CD4-positive, alpha-beta T cell treated with Interleukin-12 subunit alpha and Interleukin-12 subunit beta, for 1 hour (primary cell): Measurements from ENCODE around the gene SPI1.

ENCODE experiments used
- DNase-seq: peaks from one replicate; pipeline ENCODE4 v3.0.0-alpha.2; 2020

The SPI1 gene

DNA sequence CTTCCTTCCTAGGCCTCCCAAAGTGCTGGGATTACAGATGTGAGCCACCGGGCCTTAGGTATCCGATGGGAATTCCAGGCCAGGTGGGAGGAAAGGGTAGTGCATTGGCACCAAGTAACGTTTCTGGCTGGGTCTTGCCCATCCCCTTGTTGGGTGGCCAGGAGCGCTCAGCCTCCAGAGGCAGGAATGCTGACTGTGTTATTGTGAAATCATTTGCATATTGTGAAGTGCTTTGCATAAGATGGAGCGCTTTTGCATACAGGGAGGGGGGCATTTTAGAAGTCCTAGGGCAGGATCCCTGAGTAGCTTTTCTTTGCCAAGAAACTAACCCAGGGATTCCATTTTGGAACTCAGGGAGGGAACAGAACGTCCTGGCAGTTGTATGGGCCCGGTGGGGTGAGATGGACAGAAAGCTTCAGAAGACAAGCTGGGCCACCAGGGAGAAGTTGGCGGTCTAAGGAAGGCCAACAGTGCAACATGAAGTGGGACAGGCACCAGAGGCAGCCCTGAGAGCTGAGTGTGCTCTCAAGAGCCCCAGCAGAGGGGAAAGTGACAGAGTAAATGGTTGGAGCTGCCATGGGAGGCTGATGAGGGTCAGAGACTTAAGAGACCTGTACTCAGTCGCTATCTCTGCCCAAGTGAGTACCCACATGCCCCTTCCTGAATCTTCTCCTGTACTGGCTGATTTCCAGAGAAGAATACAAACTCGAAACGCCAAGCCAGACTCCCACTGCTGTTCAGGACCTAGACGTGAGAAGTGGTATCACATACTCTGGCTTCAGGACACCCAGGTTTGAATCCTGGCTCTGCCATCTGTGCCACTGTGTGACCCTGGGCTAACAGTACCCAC lies 28.8 kb upstream of the SPI1 start:
- no peak for DNase-seq

DNA sequence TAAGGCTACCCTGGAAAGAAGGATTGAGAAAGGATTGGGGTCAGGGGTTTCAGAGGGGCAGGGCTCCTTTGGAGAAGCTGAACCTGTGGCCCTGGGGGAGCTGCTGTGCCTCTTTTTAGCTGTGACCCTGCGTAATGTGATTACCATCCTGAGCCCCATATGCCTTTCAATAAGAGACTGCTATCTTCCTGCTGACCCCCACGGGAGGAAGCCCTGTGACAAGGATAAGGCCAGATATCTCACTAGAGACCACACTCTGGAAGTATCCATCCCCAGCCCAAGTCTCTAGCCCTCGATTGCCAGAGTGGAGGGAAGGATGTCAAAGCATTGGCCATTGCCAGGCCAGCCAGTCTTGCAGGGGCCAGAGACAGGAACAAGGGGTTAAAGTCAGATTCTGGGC lies 25.2 kb upstream of the SPI1 start:
- DNase-seq = no peak

DNA sequence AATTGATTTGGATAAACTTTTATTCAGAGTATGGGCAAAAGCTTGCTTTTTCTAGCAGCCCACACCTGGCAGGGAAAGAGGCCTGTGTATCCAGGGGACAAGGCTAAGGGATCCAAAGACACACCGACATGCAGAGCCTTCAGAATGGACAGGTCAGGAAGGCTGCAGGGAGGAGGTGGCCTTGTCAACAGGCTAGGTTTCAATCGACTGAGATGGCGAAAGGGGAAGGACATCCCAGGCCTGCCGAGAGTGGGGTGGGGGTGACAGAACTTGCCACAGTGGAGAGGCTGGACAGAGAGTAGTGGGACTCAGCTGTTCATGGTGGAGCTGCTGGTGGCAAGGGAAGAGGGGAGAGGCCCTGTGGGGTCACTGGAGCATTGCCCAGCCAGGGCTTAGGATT lies 24.8 kb upstream of the SPI1 start:
- DNase-seq = no peak

DNA sequence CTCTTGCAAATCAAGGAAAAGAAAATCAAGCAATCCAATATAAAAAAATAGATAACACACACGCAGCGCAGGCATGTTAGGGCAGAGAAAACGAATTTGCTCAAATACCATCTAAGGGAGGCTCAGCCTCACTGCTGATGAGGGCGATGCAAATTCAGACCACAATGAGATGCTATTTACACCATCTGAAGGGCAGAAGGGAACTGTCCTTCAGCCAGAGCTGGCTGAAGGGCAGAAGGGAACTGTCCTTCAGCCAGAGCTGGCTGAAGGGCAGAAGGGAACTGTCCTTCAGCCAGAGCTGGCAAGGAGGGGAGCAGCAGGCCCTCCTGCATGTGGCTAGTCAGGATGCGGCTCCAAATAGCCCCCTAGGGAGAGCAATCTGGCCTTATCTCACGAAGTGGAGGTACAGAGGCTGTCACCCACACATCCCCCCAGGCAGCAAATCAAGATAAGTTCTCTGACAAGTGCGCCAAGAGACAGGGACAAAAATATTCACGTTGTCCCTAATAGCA lies 22.5 kb upstream of the SPI1 start:
- DNase-seq = no peak

DNA sequence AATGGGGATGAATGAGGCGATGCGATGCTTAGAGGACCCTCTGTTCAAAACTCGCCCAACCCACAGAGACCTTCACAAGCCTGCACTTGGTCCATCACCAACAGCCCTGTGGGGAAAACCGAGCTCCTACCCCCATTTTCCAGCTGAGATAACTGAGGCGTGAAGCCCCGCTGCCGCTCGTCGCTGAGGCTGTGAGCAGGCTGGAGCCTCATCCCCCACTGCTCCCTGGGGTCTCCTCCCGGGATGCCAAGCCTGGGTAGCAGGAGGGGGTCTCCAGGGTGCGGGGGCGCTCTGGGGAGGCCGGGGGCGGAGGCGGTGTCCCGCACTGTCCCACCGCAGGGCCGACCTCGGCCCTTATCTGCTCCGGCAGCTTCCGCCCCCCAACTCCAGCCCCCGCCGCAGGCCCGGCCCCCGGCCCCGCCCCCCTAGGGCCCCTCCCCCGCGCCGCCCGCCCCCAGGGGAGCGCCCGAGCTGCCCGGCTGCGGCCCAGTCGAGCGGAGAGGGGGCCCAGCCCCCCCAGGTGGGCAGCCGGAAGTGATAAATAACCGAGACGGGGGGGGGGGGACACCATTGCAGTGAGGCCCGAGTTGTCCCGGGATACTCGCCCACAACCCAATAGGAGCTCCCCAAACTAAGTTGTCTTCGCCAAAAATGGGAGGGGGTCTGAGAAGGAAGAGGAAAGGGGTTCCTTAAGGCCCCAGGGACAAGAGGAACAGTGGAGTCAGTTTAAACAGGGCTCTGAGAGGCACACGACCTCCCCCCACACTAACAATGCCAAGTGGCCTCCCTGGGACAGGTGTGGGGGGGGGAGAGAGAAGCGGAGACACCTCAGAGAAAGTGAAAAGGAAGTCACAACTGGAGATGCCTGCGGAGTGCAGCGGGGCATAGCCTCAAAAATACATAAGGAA lies 21.8 kb upstream of the SPI1 start:
- DNase-seq = peak; percentile 44

DNA sequence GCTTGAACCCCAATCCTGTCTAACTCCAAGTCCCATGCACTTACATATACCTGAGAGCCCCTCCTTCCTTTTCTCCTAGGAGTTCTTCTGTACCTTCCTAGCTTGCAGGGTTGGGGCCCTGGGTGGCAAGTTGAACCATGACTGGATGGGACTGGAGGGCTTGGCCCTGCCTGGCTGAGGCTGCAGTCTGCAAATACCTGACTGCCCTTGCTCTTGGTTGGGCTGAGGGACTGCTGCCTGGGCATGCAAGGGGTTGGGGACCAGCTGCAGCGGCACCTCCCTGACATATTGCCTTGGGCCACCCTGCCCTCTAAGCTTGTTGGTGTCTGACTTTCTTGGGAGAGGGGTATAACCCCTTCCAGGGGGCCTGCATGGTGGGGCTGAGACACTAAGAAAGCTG lies 20.2 kb upstream of the SPI1 start:
- no peak for DNase-seq

DNA sequence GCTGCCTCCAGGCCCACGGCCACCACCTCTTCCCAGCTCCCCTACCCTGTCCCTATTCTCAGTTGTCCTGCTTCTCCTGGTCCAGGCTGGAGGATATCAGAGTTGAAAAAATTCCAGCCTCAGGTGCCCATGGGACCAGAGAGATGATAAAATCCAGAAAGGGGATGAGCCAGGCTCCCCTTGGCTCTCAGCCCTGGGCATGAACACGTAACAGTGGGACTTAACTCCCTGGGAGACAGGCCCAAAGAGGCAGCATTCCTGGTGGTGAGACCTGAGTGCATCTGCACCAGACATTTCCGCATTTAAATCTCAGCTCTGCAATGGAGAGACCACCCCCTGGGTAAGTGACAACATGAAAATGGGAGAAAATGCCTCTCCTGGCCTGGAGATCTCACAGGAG lies 19.7 kb upstream of the SPI1 start:
- DNase-seq = no peak

DNA sequence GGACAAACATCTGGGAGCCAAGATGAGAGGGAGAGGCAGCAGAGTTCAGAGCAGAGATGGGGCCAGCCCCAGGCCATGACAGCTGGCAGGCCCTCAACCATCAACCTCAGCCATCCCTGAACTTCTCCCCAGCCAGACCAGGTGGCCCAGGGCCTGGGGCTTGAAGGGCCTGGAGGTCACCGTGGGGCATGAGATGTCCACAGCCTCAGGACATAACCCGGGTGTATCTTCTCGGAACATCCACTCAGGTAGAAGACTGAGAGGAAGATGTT lies 17.6 kb upstream of the SPI1 start:
- DNase-seq = no peak

DNA sequence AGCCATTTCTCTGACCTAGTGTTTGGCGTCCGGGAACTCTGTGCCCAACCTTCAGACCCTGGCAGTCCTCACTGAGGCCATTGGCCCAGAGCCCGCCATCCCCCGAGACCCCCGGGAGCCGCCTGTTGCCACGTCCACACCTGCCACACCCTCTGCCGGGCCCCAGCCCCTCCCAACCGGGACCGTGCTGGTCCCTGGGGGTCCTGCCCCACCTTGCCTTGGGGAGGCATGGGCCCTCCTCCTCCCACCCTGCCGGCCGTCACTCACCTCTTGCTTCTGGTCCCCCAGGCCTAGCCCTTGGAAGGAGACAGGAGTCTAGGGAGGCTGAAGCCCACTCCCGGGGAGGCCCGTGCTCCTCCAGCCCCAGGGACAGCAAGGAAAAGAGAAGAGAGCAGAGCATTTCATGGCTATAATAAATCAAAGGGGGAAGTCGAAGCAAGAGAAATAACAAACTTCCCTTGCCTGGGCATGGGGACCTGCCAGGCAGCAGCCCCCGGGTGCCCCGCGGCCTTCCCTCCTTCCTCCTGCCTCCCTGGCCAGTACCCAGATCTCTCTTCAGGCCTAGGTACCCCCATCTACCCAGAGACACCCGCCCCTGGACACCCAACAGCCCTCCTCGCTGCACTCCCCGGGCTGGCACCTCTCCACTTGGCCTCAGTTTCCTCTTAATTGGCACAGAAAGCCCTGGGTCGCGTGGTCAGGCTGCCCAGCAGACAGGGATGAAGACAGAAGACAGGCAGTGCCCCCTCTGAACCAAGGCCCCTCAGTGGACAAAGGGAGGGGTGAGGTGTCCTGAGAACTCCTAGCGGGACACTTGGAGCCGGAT lies 17.1 kb upstream of the SPI1 start:
- no peak for DNase-seq

DNA sequence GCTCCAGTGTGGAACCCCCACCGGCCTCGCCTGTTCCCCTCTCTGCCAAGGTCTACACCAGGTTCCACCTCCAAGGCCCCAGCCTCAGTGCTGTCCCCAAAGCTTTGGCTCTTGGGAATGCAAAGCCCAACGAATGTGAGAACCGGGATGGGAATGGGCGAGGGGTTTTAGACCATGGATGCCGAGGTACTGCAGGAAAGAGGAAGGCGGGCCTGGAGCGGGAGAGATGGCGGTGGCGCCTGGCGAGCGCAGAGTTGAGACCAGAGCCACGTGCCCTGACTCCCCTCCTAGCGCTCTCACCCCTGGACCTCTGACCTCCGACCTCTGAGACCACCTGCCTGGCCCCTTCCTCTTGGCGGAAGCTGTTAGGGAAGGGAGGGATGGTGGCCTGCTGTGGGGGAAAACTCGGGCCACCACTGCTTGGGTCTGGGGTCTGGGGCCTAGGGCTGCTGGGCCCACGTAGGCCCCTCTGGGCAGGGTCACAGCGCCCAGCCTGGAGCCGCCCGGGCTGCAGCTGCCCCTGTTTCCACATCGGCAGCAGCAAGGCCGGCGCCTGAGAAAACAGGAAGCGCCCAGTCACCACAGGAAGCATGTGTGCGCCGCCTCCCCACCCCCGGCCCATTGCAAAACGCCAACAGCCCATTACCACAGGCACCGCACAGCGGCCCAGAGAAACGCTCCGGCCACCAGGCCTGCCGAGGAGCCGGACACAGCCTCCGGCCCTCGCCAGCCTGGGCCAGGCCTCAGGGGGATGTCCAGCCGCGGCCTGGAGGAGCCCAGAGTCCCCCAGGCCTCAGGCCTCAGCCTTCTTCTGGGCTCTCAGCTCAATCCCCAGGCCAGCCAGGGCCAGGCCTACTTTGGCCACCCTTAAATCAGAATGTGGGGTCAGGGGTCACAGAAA lies 16.2 kb upstream of the SPI1 start:
- DNase-seq = peak; percentile 66

DNA sequence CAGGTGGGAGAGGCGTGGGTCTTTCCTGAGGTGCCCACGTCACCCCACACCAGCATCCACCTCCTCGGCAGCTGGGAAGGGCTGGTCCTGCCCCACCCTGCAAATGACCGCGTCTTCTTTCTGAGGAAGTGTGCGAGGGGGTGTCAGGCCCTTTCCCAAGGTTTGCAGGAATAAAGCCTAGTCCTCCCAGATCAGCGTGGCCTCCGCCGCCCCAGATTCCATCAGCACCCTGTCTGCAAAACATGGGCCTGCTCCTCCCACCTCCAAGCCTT lies 15.6 kb upstream of the SPI1 start:
- no peak for DNase-seq

DNA sequence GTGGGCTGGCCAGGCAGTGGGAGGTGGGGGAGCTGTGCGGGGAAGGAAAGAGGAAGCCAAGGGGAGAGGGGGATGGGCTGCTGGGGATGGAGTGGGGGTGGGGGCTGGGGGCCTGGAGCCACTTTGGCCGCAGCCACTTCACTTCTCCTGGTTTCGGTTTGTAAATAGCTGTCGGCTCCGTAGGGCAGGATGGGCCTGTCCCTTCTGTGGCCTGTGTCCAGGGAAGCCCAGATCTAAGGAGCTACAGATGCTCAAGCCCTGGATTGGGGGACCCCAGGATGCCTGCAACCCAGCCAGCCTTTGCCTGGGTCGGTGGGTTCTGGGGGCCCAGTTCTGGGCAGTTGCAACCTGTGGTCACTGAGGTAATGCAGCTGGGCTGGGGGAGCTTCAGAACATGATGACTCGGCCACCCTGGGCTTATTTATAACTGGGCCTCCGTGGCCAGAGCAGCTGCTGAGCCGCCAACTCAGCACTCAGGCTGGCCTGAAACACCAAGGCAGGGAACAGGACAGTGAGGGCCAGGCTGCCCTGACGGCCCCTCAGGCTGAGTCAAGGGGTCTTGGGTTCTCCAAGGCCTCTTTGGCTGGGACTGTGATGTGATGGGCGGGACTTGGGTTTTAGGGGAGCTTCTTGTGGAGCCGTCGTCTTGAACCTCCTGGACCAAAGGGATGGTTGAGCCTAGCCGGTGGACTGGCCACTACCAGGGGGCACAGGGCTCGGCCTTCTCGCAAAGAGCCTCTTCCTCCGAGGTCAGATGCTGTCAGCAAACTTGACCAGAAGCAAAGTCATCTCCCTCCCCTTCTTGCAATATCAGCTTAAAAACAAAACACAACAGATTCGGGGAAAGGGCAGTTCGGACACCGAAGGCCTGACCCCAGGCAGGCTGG lies 15.1 kb upstream of the SPI1 start:
- no peak for DNase-seq

DNA sequence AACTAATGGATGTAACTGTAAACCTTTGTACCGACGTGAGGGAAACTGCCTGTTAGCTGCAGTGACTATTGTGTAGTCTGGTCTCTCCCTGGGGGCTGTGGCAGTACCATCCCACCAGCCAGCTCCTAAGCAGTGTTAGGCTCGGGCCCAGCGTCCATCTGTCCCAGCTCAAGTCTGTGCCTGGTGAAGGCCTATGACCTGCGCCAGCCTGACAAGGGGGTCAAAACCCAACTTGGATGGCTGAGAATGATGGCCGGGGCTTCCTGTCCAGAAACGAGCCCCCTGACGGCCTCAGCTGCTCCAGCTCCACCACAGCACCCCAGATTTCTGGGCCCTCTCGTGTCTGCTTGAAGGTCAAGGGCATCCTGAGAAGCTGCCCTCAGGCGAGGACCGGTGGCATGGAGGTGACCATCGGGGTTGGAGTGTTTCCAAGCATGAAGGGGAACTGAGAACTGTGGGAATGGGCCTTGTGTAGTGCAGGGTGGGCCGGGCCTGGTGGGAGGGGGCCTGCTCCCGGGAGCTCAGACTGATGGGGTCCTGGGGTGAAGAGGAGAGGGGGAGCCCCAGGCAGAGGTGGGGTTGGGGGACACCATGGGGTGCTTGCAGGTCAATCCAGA lies 14.3 kb upstream of the SPI1 start:
- DNase-seq = no peak

DNA sequence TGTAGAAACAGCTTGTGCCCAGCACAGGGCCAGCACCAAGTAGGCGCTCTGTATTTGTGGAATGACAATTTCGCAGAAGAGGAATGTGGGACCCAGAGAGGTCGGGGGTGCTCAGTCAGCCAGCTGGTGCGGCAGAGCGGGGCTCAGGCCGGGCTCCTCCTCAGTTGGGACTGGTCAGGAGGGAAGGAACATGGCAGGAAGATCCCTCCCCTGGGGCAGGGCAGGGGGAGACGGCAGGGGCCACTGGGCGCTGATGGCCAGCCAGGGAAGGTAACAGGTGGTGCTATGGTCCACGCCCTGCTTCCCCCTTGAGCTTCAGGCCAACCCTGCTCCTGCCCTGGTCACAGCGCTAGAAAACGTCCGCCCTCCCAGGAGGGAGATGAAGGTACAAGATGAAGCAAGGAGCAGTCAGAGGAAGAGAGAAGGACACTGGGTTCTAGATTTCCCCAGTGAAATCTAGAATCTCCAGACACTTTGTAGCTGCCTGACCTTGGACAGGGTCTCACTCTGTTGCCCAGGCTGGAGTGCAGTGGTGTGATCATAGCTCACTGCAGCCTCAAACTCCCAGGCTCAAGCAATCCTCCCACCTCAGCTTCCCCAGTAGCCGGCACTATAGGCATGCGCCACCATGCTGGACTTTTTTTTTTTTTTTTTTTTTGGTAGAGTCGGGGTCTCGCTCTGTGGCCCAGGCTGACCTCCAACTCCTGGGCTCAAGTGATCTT lies 13.5 kb upstream of the SPI1 start:
- DNase-seq = no peak

DNA sequence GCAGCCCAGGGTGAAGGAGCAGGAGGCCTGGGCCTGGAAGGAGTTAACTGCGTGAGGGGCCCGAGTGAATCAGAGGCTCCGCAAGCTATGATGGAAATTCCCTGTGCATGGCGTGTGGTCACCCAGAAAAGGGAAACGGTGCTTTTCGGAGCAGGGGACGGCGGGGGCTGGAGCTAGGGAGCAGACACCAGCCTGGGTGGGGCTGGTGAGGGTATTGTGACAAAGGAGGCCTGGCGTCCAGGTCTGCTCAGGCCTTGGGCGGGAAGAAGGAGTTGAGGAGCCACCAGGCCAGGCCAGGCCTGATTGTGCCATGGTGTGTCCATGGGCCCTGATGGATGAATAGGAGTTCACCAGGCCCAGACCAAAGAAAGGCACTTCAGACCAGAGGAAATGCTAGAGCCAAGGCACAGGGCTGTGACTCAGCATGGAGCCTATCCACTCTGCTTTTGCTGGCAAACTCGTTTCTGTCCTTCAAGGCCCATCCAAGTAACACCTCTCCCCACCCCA lies 12.8 kb upstream of the SPI1 start:
- peak; percentile 31 for DNase-seq

DNA sequence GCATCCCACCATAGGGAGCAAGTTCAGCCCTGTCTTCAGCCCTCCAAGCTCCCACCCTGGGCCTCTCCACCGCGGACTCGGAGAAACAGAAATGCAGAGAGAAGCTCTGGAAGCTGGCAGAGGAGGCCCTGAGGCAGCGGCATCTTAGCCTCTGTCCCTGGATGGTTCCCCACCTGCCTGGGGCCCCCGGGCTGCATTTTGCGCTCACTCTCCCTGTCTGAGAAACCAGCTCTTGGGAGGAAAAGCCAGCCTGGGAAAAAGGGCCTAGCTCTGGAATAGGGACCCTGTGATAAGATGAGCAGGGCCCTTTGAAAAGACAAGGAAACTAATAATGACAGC lies 12.0 kb upstream of the SPI1 start:
- DNase-seq = no peak

DNA sequence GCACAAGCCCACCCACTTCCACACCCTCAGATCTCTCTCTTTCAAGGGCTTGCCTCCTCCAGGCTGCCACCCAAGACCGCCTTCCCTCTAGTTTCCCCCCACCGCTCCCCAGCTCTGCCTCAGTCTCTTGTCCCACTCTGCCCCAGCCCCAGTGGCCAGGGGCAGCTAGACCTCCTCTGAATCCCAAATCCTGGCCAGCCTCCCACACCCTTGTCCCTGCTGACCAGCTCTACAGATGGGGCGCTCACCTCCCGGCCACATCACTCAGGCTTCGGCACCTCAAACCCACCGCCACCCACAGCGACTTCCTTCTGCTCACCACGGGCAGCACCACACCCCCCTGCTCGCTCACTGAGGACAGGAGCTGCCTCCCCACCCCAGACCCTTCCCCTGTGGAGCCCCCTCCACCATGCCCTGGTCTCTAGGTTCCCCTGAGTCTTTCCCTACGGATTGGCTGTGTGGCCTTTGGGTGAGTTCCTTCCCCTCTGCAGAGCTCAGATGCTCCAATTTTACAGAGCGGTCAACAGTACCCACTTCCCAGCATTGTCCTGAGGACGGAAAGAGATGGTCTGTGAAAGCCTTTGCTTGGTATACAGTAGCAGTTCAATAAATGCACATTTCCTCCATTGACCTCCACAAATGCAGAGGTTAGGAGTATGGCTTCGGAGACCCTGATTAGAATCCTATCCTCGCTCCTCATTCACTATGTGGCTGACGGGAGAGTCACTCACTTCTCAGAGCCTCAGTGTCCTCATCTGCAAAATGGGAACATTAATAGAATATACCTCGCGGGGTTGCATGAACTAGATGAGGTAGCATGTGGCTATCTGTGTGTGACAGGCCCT lies 11.5 kb upstream of the SPI1 start:
- DNase-seq = no peak

DNA sequence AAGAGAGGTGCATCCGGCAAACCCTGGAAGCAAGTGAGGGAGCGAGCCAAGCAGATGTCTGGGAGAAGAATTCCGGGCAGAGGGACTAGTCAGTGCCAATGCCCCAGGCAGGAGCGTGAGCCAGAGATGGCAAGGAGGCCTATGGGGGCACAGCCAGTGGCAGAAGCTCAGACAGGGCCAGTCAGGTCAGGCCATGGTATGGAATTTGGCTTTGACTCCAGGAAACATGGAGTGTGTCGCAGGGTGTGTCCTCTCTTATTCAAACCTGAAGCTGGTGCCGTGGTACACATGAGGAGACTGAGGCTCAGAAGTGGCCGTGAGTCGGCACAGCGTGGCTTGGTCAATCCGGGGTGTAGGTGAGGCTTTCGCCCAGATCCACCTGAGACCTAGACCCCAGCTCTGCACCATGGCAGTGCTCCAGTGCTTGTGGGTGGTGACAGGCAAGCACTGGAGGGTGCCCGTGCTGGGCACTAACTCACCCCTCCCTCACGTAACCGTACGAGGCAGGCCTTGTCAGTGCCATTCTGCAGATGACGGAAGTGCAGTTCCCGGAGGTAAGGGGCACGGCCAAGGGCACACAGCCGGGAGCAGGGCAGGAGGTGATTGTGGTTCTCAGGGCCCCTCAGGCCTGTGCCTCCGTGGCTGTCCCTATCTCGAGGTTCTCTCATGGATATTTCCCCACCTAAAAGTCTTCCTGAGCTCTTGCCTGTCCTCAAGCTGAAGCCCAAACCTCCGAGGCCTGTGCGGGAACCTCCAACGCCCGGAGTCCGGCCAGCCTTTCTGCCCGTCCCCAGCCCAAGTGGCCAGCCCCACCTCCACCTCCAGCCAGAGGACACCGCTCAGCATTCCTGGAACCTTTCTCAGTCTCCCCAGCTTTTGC lies 10.6 kb upstream of the SPI1 start:
- DNase-seq = no peak
